HepG2 (cell line): ENCODE results near the gene QRICH2. TPM values are rescaled to one million over a fixed set of nuclear protein-coding genes. Genes with fewer than 3 reads are reported as not detected.

Experiments
- EEA1 ChIP-seq: sonication (generic); formaldehyde crosslinking; IDR thresholded peaks from 2 replicates; pipeline ENCODE4 v1.5.1; 2020; ENCODE audit warnings: mild to moderate bottlenecking, missing genetic modification reagents, borderline replicate concordance
- FOXK1 ChIP-seq: sonication (generic); formaldehyde crosslinking; IDR thresholded peaks from 2 replicates; pipeline ENCODE4 v1.4.0; 2020; ENCODE audit warnings: low read depth, missing genetic modification reagents, borderline replicate concordance
- FOXO1 ChIP-seq: sonication (generic); formaldehyde crosslinking; IDR thresholded peaks from 2 replicates; pipeline ENCODE4 v1.4.0; 2020; ENCODE audit warnings: missing genetic modification reagents
- GMEB1 ChIP-seq: sonication (generic); formaldehyde crosslinking; IDR thresholded peaks from 2 replicates; pipeline ENCODE4 v1.5.1; 2020; ENCODE audit warnings: missing genetic modification reagents, mild to moderate bottlenecking, borderline replicate concordance
- HIC2 ChIP-seq: sonication (generic); formaldehyde crosslinking; IDR thresholded peaks from 2 replicates; pipeline ENCODE4 v1.9.0; 2022; ENCODE audit warnings: low read depth, missing genetic modification reagents
- HOXA3 ChIP-seq: sonication (generic); formaldehyde crosslinking; IDR thresholded peaks from 2 replicates; pipeline ENCODE4 v1.5.0; 2020; ENCODE audit warnings: missing genetic modification reagents
- KDM5B ChIP-seq: sonication (generic); formaldehyde crosslinking; IDR thresholded peaks from 2 replicates; pipeline ENCODE4 v1.4.0; 2020; ENCODE audit warnings: missing genetic modification reagents, mild to moderate bottlenecking, borderline replicate concordance
- LCORL ChIP-seq, 2 experiments: fragments of 450-650 bp in 1 of 2; sonication (generic) in 1 of 2; formaldehyde crosslinking in 1 of 2; IDR thresholded peaks; 2 replicates each; pipeline versions ENCODE4 v1.5.0 to v1.6.1; 2017 to 2020; ENCODE audit warnings: antibody characterized with exemption in 1 of 2, missing genetic modification reagents in 1 of 2
- NCOA1 ChIP-seq: sonication (generic); formaldehyde crosslinking; IDR thresholded peaks from 2 replicates; pipeline ENCODE4 v1.9.0; 2021; ENCODE audit warnings: missing genetic modification reagents
- PCBP1 ChIP-seq: fragments of 200-400 bp; formaldehyde crosslinking; IDR thresholded peaks from 2 replicates; pipeline ENCODE4 v1.6.1; 2017; ENCODE audit warnings: mild to moderate bottlenecking, low read depth, low read length, borderline replicate concordance
- REXO4 ChIP-seq: sonication (generic); formaldehyde crosslinking; IDR thresholded peaks from 2 replicates; pipeline ENCODE4 v1.8.0; 2022; ENCODE audit warnings: missing genetic modification reagents, mild to moderate bottlenecking, borderline replicate concordance
- SIX4 ChIP-seq: sonication (generic); formaldehyde crosslinking; IDR thresholded peaks from 2 replicates; pipeline ENCODE4 v1.4.0; 2020; ENCODE audit warnings: missing genetic modification reagents
- SNAI1 ChIP-seq: sonication (generic); formaldehyde crosslinking; IDR thresholded peaks from 2 replicates; pipeline ENCODE4 v1.5.0; 2020; ENCODE audit warnings: mild to moderate bottlenecking, missing genetic modification reagents, borderline replicate concordance
- SRSF4 ChIP-seq: fragments of 200-400 bp; formaldehyde crosslinking; IDR thresholded peaks from one replicate; pipeline ENCODE4 v1.6.1; 2018; ENCODE audit warnings: mild to moderate bottlenecking, low read depth, low read length, moderate library complexity; ENCODE audit not compliant: poor library complexity, severe bottlenecking
- TSC22D2 ChIP-seq: sonication (generic); formaldehyde crosslinking; IDR thresholded peaks from 2 replicates; pipeline ENCODE4 v1.5.1; 2020; ENCODE audit warnings: missing genetic modification reagents, mild to moderate bottlenecking, borderline replicate concordance
- XRCC5 ChIP-seq: fragments of 200-400 bp; formaldehyde crosslinking; optimal IDR thresholded peaks from 2 replicates; pipeline ENCODE3; 2017; ENCODE audit warnings: mild to moderate bottlenecking, low read length
- ZNF205 ChIP-seq: IDR thresholded peaks from 2 replicates; pipeline ENCODE4 v1.6.1; 2018; ENCODE audit warnings: missing biosample characterization, missing genetic modification reagents
- ZNF232 ChIP-seq: sonication (generic); formaldehyde crosslinking; IDR thresholded peaks from 2 replicates; pipeline ENCODE4 v1.4.0; 2020; ENCODE audit warnings: missing genetic modification reagents, borderline replicate concordance
- ZNF274 ChIP-seq: sonication (generic); formaldehyde crosslinking; IDR thresholded peaks from 2 replicates; pipeline ENCODE4 v1.5.1; 2020; ENCODE audit warnings: mild to moderate bottlenecking, missing genetic modification reagents
- ZNF572 ChIP-seq: sonication (generic); formaldehyde crosslinking; IDR thresholded peaks from 2 replicates; pipeline ENCODE4 v1.5.1; 2020; ENCODE audit warnings: mild to moderate bottlenecking, missing genetic modification reagents
- ZNF777 ChIP-seq: sonication (generic); formaldehyde crosslinking; IDR thresholded peaks from 2 replicates; pipeline ENCODE4 v1.4.0; 2020; ENCODE audit warnings: missing genetic modification reagents
- ZNF883 ChIP-seq: sonication (generic); formaldehyde crosslinking; IDR thresholded peaks from 2 replicates; pipeline ENCODE4 v1.5.1; 2020; ENCODE audit warnings: mild to moderate bottlenecking, missing genetic modification reagents; ENCODE audit errors: not compliant biosample characterization
- polyA plus RNA-seq, 8 experiments: library from polyadenylated mRNA; depleted of rRNA in 3 of 8; stranded (reverse) in 7 of 8; unstranded in 1 of 8; fragments of >200 nt; fragmentation: Illumina TruSeq in 4 of 8; extraction: Trizol in 4 of 8; gene quantifications; 2 replicates each; pipeline versions ENCODE4 v1.2.1 to v1.2.3, GENCODE V29; 2011 to 2016; ENCODE audit warnings: low read depth in 4 of 8, missing spikeins in 1 of 8, mixed read lengths in 1 of 8; ENCODE audit not compliant: insufficient read depth in 1 of 8
- total RNA-seq, 5 experiments: library from RNA; depleted of rRNA; stranded (reverse); fragments of >200 nt; fragmentation: Illumina TruSeq; extraction: Trizol; gene quantifications; 2 replicates each; pipeline ENCODE4 v1.2.3, GENCODE V29; 2016; ENCODE audit warnings: low read depth in 1 of 5
- TF ChIP-seq, protein P1 (sequence below): IDR thresholded peaks from 2 replicates; pipeline ENCODE4 v1.6.1; 2016; ENCODE audit warnings: low read depth

QRICH2 gene
- total and polyA plus RNA-seq, 2 of the 13 experiments (the other 11 are each of a cell fraction or from before 2014, with no cell fraction given) = 3.7 to 5.7 TPM

GRCh38 chr17:76240461-76241203, 67.4 kb downstream of the QRICH2 start, which contains the start of gene RNF157 (continued):
- TF ChIP-seq ZNF232 (CRISPR knock-in tag) = no peak
- peak; percentile 72; the same call in 1 of the 2 replicates for TF ChIP-seq EEA1 (CRISPR knock-in tag)
- no peak for TF ChIP-seq REXO4
- peak; percentile 32 for TF ChIP-seq ZNF777 (CRISPR knock-in tag)
- no peak for TF ChIP-seq SNAI1 (CRISPR knock-in tag)
- TF ChIP-seq SIX4 (CRISPR knock-in tag) = peak; percentile 74
- peak; percentile 64 for TF ChIP-seq XRCC5
- no peak for TF ChIP-seq HIC2 (CRISPR knock-in tag)
- TF ChIP-seq FOXO1 (CRISPR knock-in tag) = 0 out of 2 replicates have a peak, but pooled peaks have one; percentile 18
- TF ChIP-seq TSC22D2 (CRISPR knock-in tag) = peak; percentile 55; the same call in 1 of the 2 replicates
- TF ChIP-seq PCBP1 = 0 out of 2 replicates have a peak, but pooled peaks have one; percentile 27
- TF ChIP-seq, protein P1, sequence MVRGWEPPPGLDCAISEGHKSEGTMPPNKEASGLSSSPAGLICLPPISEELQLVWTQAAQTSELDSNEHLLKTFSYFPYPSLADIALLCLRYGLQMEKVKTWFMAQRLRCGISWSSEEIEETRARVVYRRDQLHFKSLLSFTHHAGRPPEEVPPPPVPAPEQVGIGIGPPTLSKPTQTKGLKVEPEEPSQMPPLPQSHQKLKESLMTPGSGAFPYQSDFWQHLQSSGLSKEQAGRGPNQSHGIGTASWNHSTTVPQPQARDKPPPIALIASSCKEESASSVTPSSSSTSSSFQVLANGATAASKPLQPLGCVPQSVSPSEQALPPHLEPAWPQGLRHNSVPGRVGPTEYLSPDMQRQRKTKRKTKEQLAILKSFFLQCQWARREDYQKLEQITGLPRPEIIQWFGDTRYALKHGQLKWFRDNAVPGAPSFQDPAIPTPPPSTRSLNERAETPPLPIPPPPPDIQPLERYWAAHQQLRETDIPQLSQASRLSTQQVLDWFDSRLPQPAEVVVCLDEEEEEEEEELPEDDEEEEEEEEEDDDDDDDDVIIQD (CRISPR knock-in tag) = no peak
- TF ChIP-seq ZNF572 (CRISPR knock-in tag) = peak; percentile 32; the same call in 1 of the 2 replicates
- peak; percentile 63; the same call in 1 of the 2 replicates for TF ChIP-seq ZNF274 (CRISPR knock-in tag)
- 0 out of 2 replicates have a peak, but pooled peaks have one; percentile 22 for TF ChIP-seq FOXK1 (CRISPR knock-in tag)
- TF ChIP-seq NCOA1 (CRISPR knock-in tag) = no peak
- TF ChIP-seq LCORL (IDR thresholded peaks at IDR 0.05) = no peak
- TF ChIP-seq LCORL (CRISPR knock-in tag; IDR thresholded peaks at IDR 0.05) = 0 out of 2 replicates have a peak, but pooled peaks have one; percentile 34
- no peak for TF ChIP-seq SRSF4
- peak; percentile 44 for TF ChIP-seq ZNF883 (CRISPR knock-in tag)
- TF ChIP-seq ZNF205 (CRISPR knock-in tag) = 0 out of 2 replicates have a peak, but pooled peaks have one; percentile 35
- peak; percentile 27; the same call in 1 of the 2 replicates for TF ChIP-seq GMEB1 (CRISPR knock-in tag)
- 0 out of 2 replicates have a peak, but pooled peaks have one; percentile 0 for TF ChIP-seq HOXA3 (CRISPR knock-in tag)
- TF ChIP-seq KDM5B (CRISPR knock-in tag) = peak; percentile 36; the same call in 1 of the 2 replicates
